Neural cell (in vitro differentiated cells): ENCODE data around the gene COL6A2. TPM values are rescaled to one million over a fixed set of nuclear protein-coding genes. Genes with fewer than 3 reads are reported as not detected.

Experiments used
- H2AFZ ChIP-seq: fragments of 200-600, 300-800 bp; sonication (generic), shearing (Covaris generic); 2 replicates; pipeline ENCODE4 v1.6.0; 2014; ENCODE audit warnings: low read depth, mild to moderate bottlenecking, antibody characterized with exemption, low read length, moderate library complexity
- H3F3A ChIP-seq: fragments of 200-600 bp; shearing (Covaris generic); 2 replicates; pipeline ENCODE4 v1.6.1; 2016; ENCODE audit warnings: mild to moderate bottlenecking, moderate library complexity, mixed read lengths, antibody characterized with exemption, low read length; ENCODE audit not compliant: insufficient read depth, poor library complexity, severe bottlenecking
- H3K27ac ChIP-seq: fragments of 200-600, 300-800 bp; sonication (generic), shearing (Covaris generic); 2 replicates; pipeline ENCODE4 v1.5.1; 2014; ENCODE audit warnings: mild to moderate bottlenecking, low read length, moderate library complexity
- H3K27me3 ChIP-seq: fragments of 300-800, 200-600 bp; sonication (generic), shearing (Covaris generic); 2 replicates; pipeline ENCODE4 v1.6.0; 2014; ENCODE audit warnings: mild to moderate bottlenecking, low read depth, low read length, moderate library complexity; ENCODE audit not compliant: insufficient read depth
- H3K36me3 ChIP-seq: fragments of 300-800, 200-600 bp; sonication (generic), shearing (Covaris generic); 2 replicates; pipeline ENCODE4 v1.5.1; 2014; ENCODE audit warnings: mild to moderate bottlenecking, antibody characterized with exemption, low read length, moderate library complexity; ENCODE audit not compliant: insufficient read depth
- H3K4me2 ChIP-seq: fragments of 300-800, 200-600 bp; sonication (generic), shearing (Covaris generic); 2 replicates; pipeline ENCODE4 v1.6.0; 2014; ENCODE audit warnings: mild to moderate bottlenecking, low read length
- H3K4me3 ChIP-seq: fragments of 300-800, 200-600 bp; sonication (generic), shearing (Covaris generic); 2 replicates; pipeline ENCODE4 v1.5.1; 2014; ENCODE audit warnings: mild to moderate bottlenecking, low read length, moderate library complexity
- H3K79me2 ChIP-seq: fragments of 200-600 bp; shearing (Covaris generic); replicated peaks from 2 replicates; pipeline ENCODE4 v1.6.0; 2014; ENCODE audit warnings: mild to moderate bottlenecking, low read length, moderate library complexity; ENCODE audit not compliant: insufficient read depth
- H3K9ac ChIP-seq: fragments of 300-800, 200-600 bp; sonication (generic), shearing (Covaris generic); 2 replicates; pipeline ENCODE4 v1.6.1; 2016; ENCODE audit warnings: mild to moderate bottlenecking, low read length, mixed read lengths
- H3K9me2 ChIP-seq: fragments of 200-600 bp; shearing (Covaris generic); 2 replicates; pipeline ENCODE4 v1.6.1; 2016; ENCODE audit warnings: mild to moderate bottlenecking, low read length, mixed read lengths; ENCODE audit not compliant: insufficient read depth
- H3K9me3 ChIP-seq: fragments of 200-600, 300-800 bp; sonication (generic), shearing (Covaris generic); 2 replicates; pipeline ENCODE4 v1.6.1; 2016; ENCODE audit warnings: mild to moderate bottlenecking, mixed run types, low read length, moderate library complexity, mixed read lengths
- H4K20me1 ChIP-seq: fragments of 200-600 bp; shearing (Covaris generic); 2 replicates; pipeline ENCODE4 v1.6.1; 2016; ENCODE audit warnings: mild to moderate bottlenecking, mixed run types; ENCODE audit not compliant: insufficient read depth
- CTCF ChIP-seq: fragments of 450-650 bp; IDR thresholded peaks from 2 replicates; pipeline ENCODE4 v1.5.1; 2014; ENCODE audit warnings: antibody characterized with exemption, mild to moderate bottlenecking, moderate library complexity; ENCODE audit not compliant: poor library complexity, severe bottlenecking
- EP300 ChIP-seq: fragments of 450-650 bp; conservative IDR thresholded peaks from 2 replicates; pipeline ENCODE4 v1.6.1; 2014; ENCODE audit warnings: antibody characterized with exemption, mild to moderate bottlenecking, moderate library complexity; ENCODE audit not compliant: poor library complexity, severe bottlenecking
- EZH2 ChIP-seq: fragments of 200-600, 300-800 bp; shearing (Covaris generic), sonication (generic); IDR thresholded peaks from 2 replicates; pipeline ENCODE4 v1.6.1; 2014; ENCODE audit warnings: antibody characterized with exemption, low read length, borderline replicate concordance, mild to moderate bottlenecking; ENCODE audit not compliant: insufficient read depth, poor library complexity, severe bottlenecking
- MXI1 ChIP-seq: fragments of 450-650 bp; conservative IDR thresholded peaks from 2 replicates; pipeline ENCODE4 v1.6.1; 2014; ENCODE audit warnings: antibody characterized with exemption, mild to moderate bottlenecking; ENCODE audit not compliant: poor library complexity, severe bottlenecking
- POLR2AphosphoS5 ChIP-seq: IDR thresholded peaks from 2 replicates; pipeline ENCODE4 v1.6.1; 2012
- RAD21 ChIP-seq: fragments of 450-650 bp; conservative IDR thresholded peaks from 2 replicates; pipeline ENCODE4 v1.6.1; 2014; ENCODE audit warnings: antibody characterized with exemption, mild to moderate bottlenecking, moderate library complexity
- REST ChIP-seq: IDR thresholded peaks from 2 replicates; pipeline ENCODE4 v1.6.1; 2012; ENCODE audit warnings: borderline replicate concordance
- SMC3 ChIP-seq: fragments of 450-650 bp; conservative IDR thresholded peaks from 2 replicates; pipeline ENCODE4 v1.6.1; 2014; ENCODE audit warnings: antibody characterized with exemption, mild to moderate bottlenecking, moderate library complexity; ENCODE audit not compliant: poor library complexity
- TAF1 ChIP-seq: IDR thresholded peaks from 2 replicates; pipeline ENCODE4 v1.6.1; 2012; ENCODE audit warnings: low read depth
- polyA plus RNA-seq: library from polyadenylated mRNA; depleted of rRNA; stranded (reverse); fragments of >200 nt; gene quantifications from 2 replicates; pipeline ENCODE4 v1.2.3, GENCODE V29; 2014

The COL6A2 gene
- polyA plus RNA-seq, 1 donor from 2014 or later: not detected

DNA sequence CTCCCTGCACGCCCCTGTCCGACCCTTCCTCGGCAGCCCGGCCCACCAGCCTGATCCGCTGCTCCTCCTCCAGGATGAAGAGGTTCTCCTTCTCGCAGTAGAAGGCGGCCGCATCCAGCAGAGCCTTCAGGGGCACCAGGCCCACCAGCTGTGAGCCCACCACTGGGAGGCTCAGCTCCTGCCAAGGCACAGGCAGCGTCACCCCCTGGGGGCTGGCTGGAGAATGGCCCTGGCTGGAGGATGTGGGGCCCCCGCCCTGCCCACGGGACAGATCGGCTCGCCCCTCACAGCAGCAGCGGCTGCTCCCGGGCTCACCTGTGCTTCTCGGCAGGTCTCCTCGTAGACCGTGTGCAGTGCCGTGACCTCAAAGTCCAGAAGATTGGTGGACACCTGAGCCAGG, 52.2 kb downstream of the COL6A2 start:
- H3K27ac ChIP-seq: no peak overlapping the region
- no peaks in the 10 kb centered on the region for H3K27me3 ChIP-seq
- no peaks in the 10 kb centered on the region for H3K9me2 ChIP-seq
- H3K4me2 ChIP-seq: no peak overlapping the region
- H3K79me2 ChIP-seq: no peaks in the 10 kb centered on the region
- no peak overlapping the region for H3K4me3 ChIP-seq
- no peak for TF ChIP-seq REST
- TF ChIP-seq RAD21: no peak
- no peak for TF ChIP-seq MXI1
- no peak for TF ChIP-seq SMC3
- no peak for TF ChIP-seq TAF1
- no peak for TF ChIP-seq EZH2
- TF ChIP-seq EP300: no peak
- TF ChIP-seq POLR2AphosphoS5: no peak
- TF ChIP-seq CTCF: no peak
- no peak overlapping the region for H2AFZ ChIP-seq
- no peaks in the 10 kb centered on the region for H4K20me1 ChIP-seq
- H3K9me3 ChIP-seq: no peaks in the 10 kb centered on the region
- no peaks in the 10 kb centered on the region for H3F3A ChIP-seq
- H3K36me3 ChIP-seq: no peaks in the 10 kb centered on the region
- no peak overlapping the region for H3K9ac ChIP-seq

GRCh38 chr21:46150491-46151121, 52.7 kb downstream of the COL6A2 start:
- no peaks in the 10 kb centered on the region for H3K36me3 ChIP-seq
- no peak overlapping the region for H3K27ac ChIP-seq
- H2AFZ ChIP-seq: no peak overlapping the region
- no peaks in the 10 kb centered on the region for H4K20me1 ChIP-seq
- no peaks in the 10 kb centered on the region for H3F3A ChIP-seq
- H3K79me2 ChIP-seq: no peaks in the 10 kb centered on the region
- H3K9me2 ChIP-seq: no peaks in the 10 kb centered on the region
- H3K4me3 ChIP-seq: no peak overlapping the region
- no peaks in the 10 kb centered on the region for H3K9me3 ChIP-seq
- no peaks in the 10 kb centered on the region for H3K27me3 ChIP-seq
- H3K4me2 ChIP-seq: no peak overlapping the region
- no peak for TF ChIP-seq MXI1
- no peak for TF ChIP-seq TAF1
- no peak overlapping the region for H3K9ac ChIP-seq
